Retinal pigment epithelial cell (primary cell): Measurements from ENCODE around the gene LHX1.

Experiments
- DNase-seq: peaks from one replicate; pipeline ENCODE4 v3.0.0-alpha.2; 2010; ENCODE audit warnings: low read depth
- H3K4me3 ChIP-seq: 2 replicates; pipeline ENCODE4 v1.5.1; 2011; ENCODE audit warnings: mild to moderate bottlenecking, low read length, control low read depth, moderate library complexity
- CTCF ChIP-seq: conservative IDR thresholded peaks from 2 replicates; pipeline ENCODE4 v1.5.1; 2011; ENCODE audit warnings: low read depth, low read length, control low read depth, inconsistent platforms

LHX1 gene

GRCh38 chr17:36977066-36977465 lies 39.8 kb downstream of the LHX1 start:
- no peak for DNase-seq
- no peak for TF ChIP-seq CTCF
- no peak overlapping the region for H3K4me3 ChIP-seq

GRCh38 chr17:36977568-36977967 lies 40.3 kb downstream of the LHX1 start:
- H3K4me3 ChIP-seq: no peak overlapping the region
- DNase-seq: no peak
- TF ChIP-seq CTCF: no peak

GRCh38 chr17:36978810-36979564 lies 41.7 kb downstream of the LHX1 start:
- no peak for TF ChIP-seq CTCF
- H3K4me3 ChIP-seq: no peak overlapping the region
- DNase-seq: peak; percentile 75

- DNase-seq: peak; percentile 27
- no peak overlapping the region for H3K4me3 ChIP-seq
- no peak for TF ChIP-seq CTCF
Measured at GRCh38 chr17:36979565-36979941, 42.3 kb downstream of the LHX1 start.

- no peak overlapping the region for H3K4me3 ChIP-seq
- TF ChIP-seq CTCF: no peak
- no peak for DNase-seq
Measured at GRCh38 chr17:36980280-36980761, 43.0 kb downstream of the LHX1 start.

- TF ChIP-seq CTCF: no peak
- H3K4me3 ChIP-seq: no peak overlapping the region
- no peak for DNase-seq
Measured at GRCh38 chr17:36983618-36984017, 46.3 kb downstream of the LHX1 start.

- no peak overlapping the region for H3K4me3 ChIP-seq
- DNase-seq: no peak
- no peak for TF ChIP-seq CTCF
Measured at GRCh38 chr17:36989173-36989572, 51.9 kb downstream of the LHX1 start.
